Measurements from ENCODE around the gene PYGM.

DNA sequence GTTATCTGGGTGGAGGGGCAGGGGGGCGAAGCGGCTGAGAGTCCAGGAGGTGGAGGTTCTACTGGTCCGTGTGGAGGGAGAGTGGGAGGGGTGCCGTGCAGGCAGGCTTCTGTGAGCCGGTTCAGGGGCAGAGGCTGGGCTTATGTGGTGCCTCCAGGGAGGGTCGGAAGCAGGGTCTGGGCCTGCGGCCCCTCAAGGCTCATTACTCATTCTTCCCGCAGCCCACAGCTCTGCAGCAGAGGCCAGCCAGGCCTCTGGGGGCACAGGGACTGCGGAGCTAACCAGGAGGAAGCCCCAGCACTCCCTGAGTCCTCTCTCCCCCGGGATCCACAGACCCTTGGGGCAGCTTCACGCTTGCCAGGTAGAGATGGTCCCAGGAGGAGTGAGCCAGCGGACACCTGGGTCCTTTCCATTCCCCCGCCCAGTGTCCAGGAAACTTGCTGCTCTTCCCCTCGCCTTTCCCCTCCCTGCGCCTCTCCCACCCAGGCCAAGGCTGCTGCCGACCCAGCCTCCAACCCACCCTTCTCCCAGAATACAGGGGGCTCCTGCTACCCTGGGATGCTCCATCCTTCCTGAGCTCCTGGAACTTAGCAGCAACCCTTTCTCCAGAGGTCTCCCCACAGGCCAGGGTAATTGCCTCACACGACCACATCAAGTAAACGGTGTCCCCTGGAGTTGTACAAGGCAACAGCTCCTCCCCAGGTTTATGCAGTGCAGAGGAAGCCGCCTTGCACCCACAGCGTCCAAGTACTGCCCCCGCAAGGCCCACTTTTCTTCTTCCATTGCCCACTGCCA lies 43.1 kb downstream of the PYGM start:
- TF ChIP-seq RAD21 (IDR thresholded peaks at IDR 0.05; ENCODE audit: low read depth): no peak
- TF ChIP-seq, protein P1, sequence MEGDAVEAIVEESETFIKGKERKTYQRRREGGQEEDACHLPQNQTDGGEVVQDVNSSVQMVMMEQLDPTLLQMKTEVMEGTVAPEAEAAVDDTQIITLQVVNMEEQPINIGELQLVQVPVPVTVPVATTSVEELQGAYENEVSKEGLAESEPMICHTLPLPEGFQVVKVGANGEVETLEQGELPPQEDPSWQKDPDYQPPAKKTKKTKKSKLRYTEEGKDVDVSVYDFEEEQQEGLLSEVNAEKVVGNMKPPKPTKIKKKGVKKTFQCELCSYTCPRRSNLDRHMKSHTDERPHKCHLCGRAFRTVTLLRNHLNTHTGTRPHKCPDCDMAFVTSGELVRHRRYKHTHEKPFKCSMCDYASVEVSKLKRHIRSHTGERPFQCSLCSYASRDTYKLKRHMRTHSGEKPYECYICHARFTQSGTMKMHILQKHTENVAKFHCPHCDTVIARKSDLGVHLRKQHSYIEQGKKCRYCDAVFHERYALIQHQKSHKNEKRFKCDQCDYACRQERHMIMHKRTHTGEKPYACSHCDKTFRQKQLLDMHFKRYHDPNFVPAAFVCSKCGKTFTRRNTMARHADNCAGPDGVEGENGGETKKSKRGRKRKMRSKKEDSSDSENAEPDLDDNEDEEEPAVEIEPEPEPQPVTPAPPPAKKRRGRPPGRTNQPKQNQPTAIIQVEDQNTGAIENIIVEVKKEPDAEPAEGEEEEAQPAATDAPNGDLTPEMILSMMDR (IDR thresholded peaks at IDR 0.05 in 2 of 3, conservative IDR thresholded peaks at IDR 0.05 in 1 of 3; ENCODE audit: borderline replicate concordance in 1 of 3, insufficient read depth in 1 of 3, low read depth in 2 of 3, low read length in 2 of 3): no peak
- no peak for TF ChIP-seq SIN3A (IDR thresholded peaks at IDR 0.05; ENCODE audit: low read depth)
- TF ChIP-seq EZH2 (IDR thresholded peaks at IDR 0.05): no peak
- TF ChIP-seq, protein P2, sequence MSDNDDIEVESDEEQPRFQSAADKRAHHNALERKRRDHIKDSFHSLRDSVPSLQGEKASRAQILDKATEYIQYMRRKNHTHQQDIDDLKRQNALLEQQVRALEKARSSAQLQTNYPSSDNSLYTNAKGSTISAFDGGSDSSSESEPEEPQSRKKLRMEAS (IDR thresholded peaks at IDR 0.05): no peak
- TF ChIP-seq POLR2AphosphoS5 (IDR thresholded peaks at IDR 0.05; ENCODE audit: low read depth, low read length): no peak
- TF ChIP-seq POLR2A (IDR thresholded peaks at IDR 0.05; ENCODE audit: borderline replicate concordance, extremely low read depth, insufficient read depth, insufficient read length): no peak
- no peak for TF ChIP-seq YY1 (IDR thresholded peaks at IDR 0.05; ENCODE audit: extremely low read depth, insufficient replicate concordance, low read depth, low read length)
- no peak for TF ChIP-seq EZH2phosphoT487 (IDR thresholded peaks at IDR 0.05; ENCODE audit: borderline replicate concordance)
- no peak for TF ChIP-seq JUND (IDR thresholded peaks at IDR 0.05)
- TF ChIP-seq, protein P3, sequence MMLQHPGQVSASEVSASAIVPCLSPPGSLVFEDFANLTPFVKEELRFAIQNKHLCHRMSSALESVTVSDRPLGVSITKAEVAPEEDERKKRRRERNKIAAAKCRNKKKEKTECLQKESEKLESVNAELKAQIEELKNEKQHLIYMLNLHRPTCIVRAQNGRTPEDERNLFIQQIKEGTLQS (IDR thresholded peaks at IDR 0.05): no peak
- TF ChIP-seq, protein P4, sequence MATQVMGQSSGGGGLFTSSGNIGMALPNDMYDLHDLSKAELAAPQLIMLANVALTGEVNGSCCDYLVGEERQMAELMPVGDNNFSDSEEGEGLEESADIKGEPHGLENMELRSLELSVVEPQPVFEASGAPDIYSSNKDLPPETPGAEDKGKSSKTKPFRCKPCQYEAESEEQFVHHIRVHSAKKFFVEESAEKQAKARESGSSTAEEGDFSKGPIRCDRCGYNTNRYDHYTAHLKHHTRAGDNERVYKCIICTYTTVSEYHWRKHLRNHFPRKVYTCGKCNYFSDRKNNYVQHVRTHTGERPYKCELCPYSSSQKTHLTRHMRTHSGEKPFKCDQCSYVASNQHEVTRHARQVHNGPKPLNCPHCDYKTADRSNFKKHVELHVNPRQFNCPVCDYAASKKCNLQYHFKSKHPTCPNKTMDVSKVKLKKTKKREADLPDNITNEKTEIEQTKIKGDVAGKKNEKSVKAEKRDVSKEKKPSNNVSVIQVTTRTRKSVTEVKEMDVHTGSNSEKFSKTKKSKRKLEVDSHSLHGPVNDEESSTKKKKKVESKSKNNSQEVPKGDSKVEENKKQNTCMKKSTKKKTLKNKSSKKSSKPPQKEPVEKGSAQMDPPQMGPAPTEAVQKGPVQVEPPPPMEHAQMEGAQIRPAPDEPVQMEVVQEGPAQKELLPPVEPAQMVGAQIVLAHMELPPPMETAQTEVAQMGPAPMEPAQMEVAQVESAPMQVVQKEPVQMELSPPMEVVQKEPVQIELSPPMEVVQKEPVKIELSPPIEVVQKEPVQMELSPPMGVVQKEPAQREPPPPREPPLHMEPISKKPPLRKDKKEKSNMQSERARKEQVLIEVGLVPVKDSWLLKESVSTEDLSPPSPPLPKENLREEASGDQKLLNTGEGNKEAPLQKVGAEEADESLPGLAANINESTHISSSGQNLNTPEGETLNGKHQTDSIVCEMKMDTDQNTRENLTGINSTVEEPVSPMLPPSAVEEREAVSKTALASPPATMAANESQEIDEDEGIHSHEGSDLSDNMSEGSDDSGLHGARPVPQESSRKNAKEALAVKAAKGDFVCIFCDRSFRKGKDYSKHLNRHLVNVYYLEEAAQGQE (IDR thresholded peaks at IDR 0.05; ENCODE audit: low read depth): no peak
- TF ChIP-seq ELF1 (IDR thresholded peaks at IDR 0.05; ENCODE audit: borderline replicate concordance, low read depth): no peak
- no peak for TF ChIP-seq CEBPB (IDR thresholded peaks at IDR 0.05; ENCODE audit: low read depth)

Measured in HCT116 (cell line).